Measurements from ENCODE around the gene CALN1.

The CALN1 gene

GRCh38 chr7:72098807-72099580, 313.1 kb downstream of the CALN1 start:
- no peaks in the 10 kb centered on the region for H3K27me3 ChIP-seq (ENCODE audit: insufficient read depth, low read length)
- no peaks in the 10 kb centered on the region for H3K9me3 ChIP-seq (ENCODE audit: insufficient read depth, low read depth, low read length)
- no peak overlapping the region for H3K9ac ChIP-seq (ENCODE audit: low read depth, low read length)
- 87% methylated on average over 14 of the region's 16 CpGs for WGBS
- no peak overlapping the region for H3K27ac ChIP-seq (ENCODE audit: low read depth, low read length)
- no peaks in the 10 kb centered on the region for H3K4me1 ChIP-seq (ENCODE audit: insufficient read depth, low read length)
- H3K4me3 ChIP-seq (ENCODE audit: low read length): no peak overlapping the region
- H3K36me3 ChIP-seq (ENCODE audit: insufficient read depth, low read length): no peaks in the 10 kb centered on the region

- 86% methylated on average over 3 of the region's 3 CpGs for WGBS
- H3K4me3 ChIP-seq (ENCODE audit: low read length): no peak overlapping the region
- H3K4me1 ChIP-seq (ENCODE audit: insufficient read depth, low read length): no peaks in the 10 kb centered on the region
- H3K36me3 ChIP-seq (ENCODE audit: insufficient read depth, low read length): no peaks in the 10 kb centered on the region
- no peak overlapping the region for H3K27ac ChIP-seq (ENCODE audit: low read depth, low read length)
- no peaks in the 10 kb centered on the region for H3K27me3 ChIP-seq (ENCODE audit: insufficient read depth, low read length)
- H3K9me3 ChIP-seq (ENCODE audit: insufficient read depth, low read depth, low read length): no peaks in the 10 kb centered on the region
- H3K9ac ChIP-seq (ENCODE audit: low read depth, low read length): no peak overlapping the region
These were observed 314.9 kb downstream of the CALN1 start for GRCh38 chr7:72097226-72097625.

GRCh38 chr7:72092769-72093168, 319.4 kb downstream of the CALN1 start:
- Histone ChIP-seq H3K4me3 (ENCODE audit: low read length) (no peak overlapping the region), H3K27ac (ENCODE audit: low read depth, low read length) (no peak overlapping the region), H3K27me3 (ENCODE audit: insufficient read depth, low read length) (no peaks in the 10 kb centered on the region), H3K9me3 (ENCODE audit: insufficient read depth, low read depth, low read length) (no peaks in the 10 kb centered on the region), H3K4me1 (ENCODE audit: insufficient read depth, low read length) (no peaks in the 10 kb centered on the region), H3K9ac (ENCODE audit: low read depth, low read length) (no peak overlapping the region), H3K36me3 (ENCODE audit: insufficient read depth, low read length) (no peaks in the 10 kb centered on the region)
- 96% methylated on average over 4 of the region's 5 CpGs for WGBS

GRCh38 chr7:72087926-72088325, 324.2 kb downstream of the CALN1 start:
- Histone ChIP-seq H3K27ac (ENCODE audit: low read depth, low read length) (no peak overlapping the region), H3K9ac (ENCODE audit: low read depth, low read length) (no peak overlapping the region), H3K4me3 (ENCODE audit: low read length) (no peak overlapping the region), H3K9me3 (ENCODE audit: insufficient read depth, low read depth, low read length) (no peaks in the 10 kb centered on the region), H3K27me3 (ENCODE audit: insufficient read depth, low read length) (no peaks in the 10 kb centered on the region), H3K36me3 (ENCODE audit: insufficient read depth, low read length) (no peaks in the 10 kb centered on the region), H3K4me1 (ENCODE audit: insufficient read depth, low read length) (no peaks in the 10 kb centered on the region)
- WGBS: 76% methylated on average over 5 of the region's 5 CpGs

GRCh38 chr7:72080865-72081510, 331.1 kb downstream of the CALN1 start:
- Histone ChIP-seq H3K4me3 (ENCODE audit: low read length) (no peak overlapping the region), H3K27ac (ENCODE audit: low read depth, low read length) (no peak overlapping the region), H3K36me3 (ENCODE audit: insufficient read depth, low read length) (no peaks in the 10 kb centered on the region), H3K4me1 (ENCODE audit: insufficient read depth, low read length) (no peaks in the 10 kb centered on the region), H3K9me3 (ENCODE audit: insufficient read depth, low read depth, low read length) (no peaks in the 10 kb centered on the region), H3K9ac (ENCODE audit: low read depth, low read length) (no peak overlapping the region), H3K27me3 (ENCODE audit: insufficient read depth, low read length) (no peaks in the 10 kb centered on the region)
- 94% methylated on average over 6 of the region's 7 CpGs for WGBS

- Histone ChIP-seq H3K9ac (ENCODE audit: low read depth, low read length) (no peak overlapping the region), H3K36me3 (ENCODE audit: insufficient read depth, low read length) (no peaks in the 10 kb centered on the region), H3K27me3 (ENCODE audit: insufficient read depth, low read length) (no peaks in the 10 kb centered on the region), H3K9me3 (ENCODE audit: insufficient read depth, low read depth, low read length) (no peaks in the 10 kb centered on the region), H3K27ac (ENCODE audit: low read depth, low read length) (no peak overlapping the region), H3K4me1 (ENCODE audit: insufficient read depth, low read length) (no peaks in the 10 kb centered on the region), H3K4me3 (ENCODE audit: low read length) (no peak overlapping the region)
- 94% methylated on average over 4 of the region's 4 CpGs for WGBS
These were observed 331.8 kb downstream of the CALN1 start for GRCh38 chr7:72080341-72080766.

- no peaks in the 10 kb centered on the region for H3K4me1 ChIP-seq (ENCODE audit: insufficient read depth, low read length)
- no peaks in the 10 kb centered on the region for H3K9me3 ChIP-seq (ENCODE audit: insufficient read depth, low read depth, low read length)
- no peak overlapping the region for H3K9ac ChIP-seq (ENCODE audit: low read depth, low read length)
- H3K27me3 ChIP-seq (ENCODE audit: insufficient read depth, low read length): no peaks in the 10 kb centered on the region
- H3K27ac ChIP-seq (ENCODE audit: low read depth, low read length): no peak overlapping the region
- H3K36me3 ChIP-seq (ENCODE audit: insufficient read depth, low read length): no peaks in the 10 kb centered on the region
- 92% methylated on average over 11 of the region's 11 CpGs for WGBS
- H3K4me3 ChIP-seq (ENCODE audit: low read length): no peak overlapping the region
These were observed 333.3 kb downstream of the CALN1 start for GRCh38 chr7:72078856-72079255.

- WGBS: 96% methylated on average over 8 of the region's 8 CpGs
- Histone ChIP-seq H3K4me3 (ENCODE audit: low read length) (no peak overlapping the region), H3K27ac (ENCODE audit: low read depth, low read length) (no peak overlapping the region), H3K27me3 (ENCODE audit: insufficient read depth, low read length) (no peaks in the 10 kb centered on the region), H3K4me1 (ENCODE audit: insufficient read depth, low read length) (no peaks in the 10 kb centered on the region), H3K9ac (ENCODE audit: low read depth, low read length) (no peak overlapping the region), H3K36me3 (ENCODE audit: insufficient read depth, low read length) (no peaks in the 10 kb centered on the region), H3K9me3 (ENCODE audit: insufficient read depth, low read depth, low read length) (no peaks in the 10 kb centered on the region)
These were observed 333.8 kb downstream of the CALN1 start for GRCh38 chr7:72078301-72078700.

- 90% methylated on average over 4 of the region's 4 CpGs for WGBS
These were observed 334.4 kb downstream of the CALN1 start for GRCh38 chr7:72077786-72078185.

GRCh38 chr7:72072901-72073300, 339.2 kb downstream of the CALN1 start:
- Histone ChIP-seq H3K36me3 (ENCODE audit: insufficient read depth, low read length) (no peaks in the 10 kb centered on the region), H3K9me3 (ENCODE audit: insufficient read depth, low read depth, low read length) (no peaks in the 10 kb centered on the region), H3K4me3 (ENCODE audit: low read length) (no peak overlapping the region), H3K9ac (ENCODE audit: low read depth, low read length) (no peak overlapping the region), H3K27me3 (ENCODE audit: insufficient read depth, low read length) (no peaks in the 10 kb centered on the region), H3K27ac (ENCODE audit: low read depth, low read length) (no peak overlapping the region), H3K4me1 (ENCODE audit: insufficient read depth, low read length) (no peaks in the 10 kb centered on the region)

More at GRCh38 chr7:72077786-72078185, 334.4 kb downstream of the CALN1 start:
- H3K4me1 ChIP-seq (ENCODE audit: insufficient read depth, low read length): no peaks in the 10 kb centered on the region
- H3K4me3 ChIP-seq (ENCODE audit: low read length): no peak overlapping the region
- H3K27me3 ChIP-seq (ENCODE audit: insufficient read depth, low read length): no peaks in the 10 kb centered on the region
- no peak overlapping the region for H3K27ac ChIP-seq (ENCODE audit: low read depth, low read length)
- H3K9ac ChIP-seq (ENCODE audit: low read depth, low read length): no peak overlapping the region
- no peaks in the 10 kb centered on the region for H3K36me3 ChIP-seq (ENCODE audit: insufficient read depth, low read length)
- no peaks in the 10 kb centered on the region for H3K9me3 ChIP-seq (ENCODE audit: insufficient read depth, low read depth, low read length)

GRCh38 chr7:72069263-72069662, 342.9 kb downstream of the CALN1 start:
- H3K4me1 ChIP-seq (ENCODE audit: insufficient read depth, low read length): no peaks in the 10 kb centered on the region
- no peak overlapping the region for H3K9ac ChIP-seq (ENCODE audit: low read depth, low read length)
- H3K9me3 ChIP-seq (ENCODE audit: insufficient read depth, low read depth, low read length): no peaks in the 10 kb centered on the region
- H3K4me3 ChIP-seq (ENCODE audit: low read length): no peak overlapping the region
- no peaks in the 10 kb centered on the region for H3K27me3 ChIP-seq (ENCODE audit: insufficient read depth, low read length)
- H3K27ac ChIP-seq (ENCODE audit: low read depth, low read length): no peak overlapping the region
- no peaks in the 10 kb centered on the region for H3K36me3 ChIP-seq (ENCODE audit: insufficient read depth, low read length)

Data from HUES64 (cell line).